Cardiac septum (tissue), 1 donor: ENCODE results near the gene C18orf54. TPM values are rescaled to one million over a fixed set of nuclear protein-coding genes. Genes with fewer than 3 reads are reported as not detected.
"Not testable (repeated sequence)": the region's sequence is repeated elsewhere in the genome, so short reads cannot be mapped to it uniquely, and the experiment has no call there.

Experiments
- DNase-seq: peaks from one replicate; pipeline ENCODE4 v3.0.0-alpha.2; 2020; ENCODE audit warnings: low spot score
- intact Hi-C: fragments of 100-400 bp; cut with DNase I; formaldehyde crosslinking; loops from one replicate; pipeline ENCODE4 v1.14.0; 2022
- total RNA-seq: library from RNA; stranded (reverse); fragmentation: NEBNext Ultra II Directional; extraction: Animal tissue kit (Norgen Biotek cat#: 25700); gene quantifications from one replicate; pipeline ENCODE4 v1.2.1, GENCODE V29; 2021
- donor health status: DM: no; HTN: no; CAD: no.

The C18orf54 gene
- total RNA-seq, 1 donor from 2014 or later: 1.4 TPM

DNA sequence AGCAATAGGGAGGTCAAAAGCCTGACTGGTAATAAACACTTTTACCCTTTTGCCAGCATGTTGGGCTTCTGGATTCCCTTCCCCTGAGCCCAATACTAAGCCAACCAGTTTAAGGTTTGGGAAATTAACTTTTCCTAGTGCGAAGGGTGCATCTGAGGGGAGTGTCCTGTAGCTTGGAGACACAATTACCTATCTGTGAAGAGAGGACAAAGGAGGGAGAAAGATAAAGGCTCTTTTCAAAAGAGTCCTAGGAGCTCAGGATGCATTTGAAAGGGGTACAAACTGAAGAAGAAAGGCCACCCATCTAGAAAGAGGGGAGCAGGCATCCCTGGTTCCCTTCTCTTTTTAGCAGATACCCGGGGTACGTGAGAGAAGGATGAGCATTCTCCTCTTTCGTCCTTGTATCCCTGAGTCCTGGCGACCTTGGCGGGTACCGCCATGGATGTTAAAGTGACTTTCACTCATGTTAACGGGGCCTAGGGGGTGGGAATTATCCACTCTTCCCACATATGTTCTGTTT is 25.1 kb downstream of the C18orf54 start:
- intact Hi-C loops: no loop called here
- DNase-seq: no peak

DNA sequence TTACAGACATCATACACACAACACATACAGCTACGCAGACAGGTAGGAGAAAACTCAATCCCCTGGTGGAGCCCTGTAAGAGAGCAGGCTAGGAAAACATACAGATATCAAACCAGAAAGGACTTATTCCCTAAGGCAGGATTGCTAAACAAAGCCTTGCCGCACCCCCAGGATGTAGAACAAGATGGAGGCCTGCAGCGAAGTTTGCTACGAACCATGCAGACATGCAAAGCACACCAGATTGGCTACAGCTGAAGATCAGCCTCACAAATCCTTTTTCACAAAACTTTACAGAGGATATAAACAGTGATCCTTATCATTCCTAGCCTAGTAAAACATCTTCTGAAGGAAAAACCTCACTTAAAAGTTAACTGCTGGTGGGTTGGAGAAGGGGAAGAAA is 28.3 kb downstream of the C18orf54 start:
- intact Hi-C loops: no loop called here
- no peak for DNase-seq

DNA sequence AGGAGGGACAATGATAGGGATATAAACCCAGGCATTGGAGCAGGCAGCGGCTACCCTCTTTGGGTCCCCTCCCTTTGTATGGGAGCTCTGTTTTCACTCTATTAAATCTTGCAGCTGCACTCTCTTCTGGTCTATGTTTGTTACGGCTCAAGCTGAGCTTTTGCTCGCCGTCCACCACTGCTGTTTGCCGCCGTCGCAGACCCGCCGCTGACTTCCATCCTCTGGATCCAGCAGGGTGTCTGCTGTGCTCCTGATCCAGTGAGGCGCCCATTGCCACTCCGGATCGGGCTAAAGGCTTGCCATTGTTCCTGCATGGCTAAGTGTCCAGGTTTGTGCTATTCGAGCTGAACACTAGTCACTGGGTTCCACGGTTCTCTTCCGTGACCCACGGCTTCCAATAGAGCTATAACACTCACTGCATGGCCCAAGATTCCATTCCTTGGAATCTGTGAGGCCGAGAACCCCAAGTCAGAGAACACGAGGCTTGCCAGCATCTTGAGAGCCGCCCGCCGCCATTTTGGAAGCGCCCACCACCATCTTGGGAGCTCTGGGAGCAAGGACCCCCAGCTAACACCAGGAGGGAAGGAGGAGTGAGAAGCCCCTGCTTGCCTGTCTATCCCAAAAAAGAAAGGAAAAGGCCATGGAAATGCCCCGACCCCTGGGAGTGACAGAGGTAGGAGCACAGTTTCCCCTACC is 29.2 kb downstream of the C18orf54 start:
- DNase-seq, intact Hi-C loops: not testable (repeated sequence)

DNA sequence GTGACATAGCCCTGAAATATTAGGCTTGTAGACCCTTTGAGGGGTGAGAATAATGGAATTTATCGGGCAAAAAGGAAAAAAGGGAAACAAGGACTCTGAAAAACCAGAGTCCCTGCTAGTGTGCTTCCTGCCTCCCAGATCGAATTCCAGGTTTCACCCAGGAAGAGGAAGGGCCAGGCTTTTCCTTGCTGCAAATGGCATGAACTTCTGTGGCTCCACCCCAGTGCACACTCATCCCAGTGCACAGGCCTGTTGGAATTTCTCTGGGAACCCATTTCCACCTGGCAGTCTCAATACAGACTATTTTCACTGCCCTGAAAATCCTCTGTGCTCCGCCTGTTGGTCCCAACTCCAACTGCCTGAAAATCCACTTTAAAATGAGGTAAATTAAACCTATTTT is 29.9 kb downstream of the C18orf54 start:
- DNase-seq: no peak
- intact Hi-C loops: no loop called here

DNA sequence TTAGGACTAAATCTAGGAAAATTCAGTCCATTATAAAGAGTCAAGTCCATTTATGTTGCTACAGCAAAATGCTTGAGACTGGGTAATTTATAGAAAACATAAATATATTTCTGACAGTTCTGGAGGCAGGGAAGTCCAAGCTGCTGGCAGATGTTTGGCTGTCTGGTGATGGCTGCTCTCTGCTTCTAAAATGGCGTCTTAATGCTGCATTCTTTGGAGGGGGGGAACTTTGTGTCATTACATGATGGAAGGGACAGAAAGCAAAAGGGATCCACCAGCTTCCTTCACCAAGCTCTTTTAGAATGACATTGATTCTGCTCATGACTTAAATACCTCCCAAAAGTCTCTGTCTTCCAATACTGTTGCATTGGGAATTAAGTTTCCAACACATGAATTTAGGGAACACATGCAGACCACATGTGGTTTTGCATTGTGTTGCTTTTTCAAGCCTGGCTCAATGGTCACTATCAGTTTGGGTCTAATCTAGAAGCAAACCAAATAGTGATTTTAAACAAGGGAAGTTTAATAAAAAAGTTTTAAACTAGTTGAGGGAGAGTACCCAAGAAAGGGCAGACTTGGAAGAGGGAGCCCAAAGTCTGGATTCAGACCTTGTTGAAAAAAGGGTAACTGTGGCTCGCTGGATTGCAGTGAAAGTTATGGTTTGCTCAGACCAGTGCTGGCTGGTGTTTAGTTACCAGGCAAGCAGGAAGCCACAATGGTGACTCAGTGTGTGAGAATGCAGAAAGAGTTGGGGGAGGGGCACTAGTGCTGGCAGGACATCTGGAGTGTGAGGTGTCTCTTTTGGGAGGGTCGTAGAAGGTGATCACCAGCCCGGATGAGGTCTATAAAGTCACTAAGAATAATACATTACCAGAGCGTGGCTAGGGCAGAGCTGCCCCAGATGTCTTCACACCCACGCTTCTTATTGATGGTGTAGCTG is 30.8 kb downstream of the C18orf54 start:
- intact Hi-C loops: no loop called here

DNA sequence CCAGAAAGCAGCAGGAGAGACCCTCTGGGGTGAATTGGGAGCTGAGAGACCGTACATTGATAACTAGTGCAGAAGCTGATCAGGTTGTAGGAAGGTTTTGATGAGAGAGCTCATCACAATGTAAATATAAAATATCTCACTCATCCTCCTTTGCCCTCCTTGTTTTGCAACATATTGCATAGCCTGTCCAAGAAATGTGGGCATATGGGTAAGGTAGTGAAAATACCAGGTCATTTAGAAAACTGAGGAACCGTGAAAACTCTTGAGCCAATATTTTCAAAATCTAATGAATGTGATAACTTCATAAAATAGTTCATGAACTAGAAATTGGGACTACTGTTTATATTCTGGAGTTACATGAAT is 31.4 kb downstream of the C18orf54 start:
- no peak for DNase-seq
- intact Hi-C loops: no loop called here

More for the DNA sequence above, 30.8 kb downstream of the C18orf54 start:
- DNase-seq: no peak

- intact Hi-C loops: loop anchor here (10.0 kb wide), 1 partner anchor 284 kb away; no protein-coding TSS in a partner anchor
- DNase-seq: no peak
Observed at GRCh38 chr18:54390838-54391237, 33.1 kb downstream of the C18orf54 start.

- intact Hi-C loops: loop anchor here (10.0 kb wide), 1 partner anchor 282 kb away; no protein-coding TSS in a partner anchor
Observed at GRCh38 chr18:54392543-54393023, 34.9 kb downstream of the C18orf54 start.

DNA sequence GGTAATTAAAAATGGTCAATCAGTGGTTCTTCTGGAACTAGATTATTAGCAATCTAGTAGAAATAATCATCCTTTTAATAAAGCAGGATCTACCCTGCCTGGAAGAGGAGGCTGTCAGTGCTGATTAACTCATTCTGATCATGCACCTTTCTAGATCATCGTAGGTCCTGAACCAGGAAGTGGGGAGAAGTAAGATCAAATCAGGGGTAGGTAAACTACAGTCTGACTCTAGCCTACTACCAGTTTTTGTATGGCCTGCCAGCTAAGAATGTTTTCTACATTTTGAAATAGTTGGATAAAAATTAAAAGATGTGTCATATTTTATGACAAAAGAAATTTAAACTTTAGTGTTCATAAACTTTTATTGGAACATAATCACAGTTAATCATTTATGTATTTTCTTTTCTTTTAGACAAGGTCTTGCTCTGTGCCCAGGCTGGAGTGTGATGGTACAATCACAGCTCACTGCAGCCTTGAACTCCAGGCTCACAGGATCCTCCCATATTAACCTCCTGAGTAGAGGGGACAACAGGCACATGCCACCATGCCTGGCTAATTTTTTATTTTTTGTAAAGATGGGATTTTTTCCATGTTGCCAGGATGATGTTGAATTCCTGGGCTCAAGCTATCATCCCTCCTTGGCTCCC is 36.1 kb downstream of the C18orf54 start:
- intact Hi-C loops: loop anchor here (10.0 kb wide), 1 partner anchor 281 kb away; no protein-coding TSS in a partner anchor

More at GRCh38 chr18:54392543-54393023, 34.9 kb downstream of the C18orf54 start:
- no peak for DNase-seq

GRCh38 chr18:54396760-54397159 is 39.1 kb downstream of the C18orf54 start:
- DNase-seq: no peak
- intact Hi-C loops: loop anchor here (10.0 kb wide), 1 partner anchor 278 kb away; no protein-coding TSS in a partner anchor

More for the DNA sequence above, 36.1 kb downstream of the C18orf54 start:
- DNase-seq: no peak

DNA sequence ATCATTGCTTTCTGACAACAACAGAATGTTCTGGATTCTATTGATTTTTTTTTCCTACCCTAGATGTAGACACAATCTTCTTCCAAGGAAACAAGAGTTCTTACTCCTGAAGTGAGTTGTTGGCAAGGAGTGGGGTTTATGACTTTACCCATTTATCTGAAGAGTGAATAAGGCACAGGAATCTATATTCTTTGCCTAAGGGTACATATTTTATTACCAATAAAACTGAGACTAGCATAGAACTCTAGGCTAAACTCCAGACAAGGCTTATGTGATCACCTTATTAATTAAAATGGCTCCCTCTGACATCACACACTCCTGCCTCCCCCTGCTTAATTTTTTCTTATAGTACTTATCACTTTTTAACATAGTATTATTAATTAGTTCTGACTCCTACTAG is 47.6 kb downstream of the C18orf54 start:
- DNase-seq: no peak

DNA sequence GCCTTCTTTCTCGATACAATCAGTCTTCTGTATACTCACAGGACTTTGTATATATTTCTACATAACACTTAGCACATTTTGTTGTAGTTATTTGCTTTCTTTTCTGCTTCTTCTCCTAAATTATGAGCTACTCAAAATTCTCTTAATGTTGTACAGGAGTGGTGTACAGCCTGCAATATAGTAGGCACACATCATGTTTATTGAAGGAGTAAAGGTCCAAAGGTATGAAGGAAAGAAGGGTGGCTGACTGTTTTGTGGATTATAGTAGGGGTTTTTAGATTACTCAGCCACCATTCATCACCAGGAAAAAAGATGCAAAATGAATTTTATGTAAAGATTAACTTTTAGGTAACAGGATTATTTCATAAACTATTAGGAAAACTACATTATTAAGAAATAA is 54.1 kb downstream of the C18orf54 start:
- intact Hi-C loops: no loop called here
- no peak for DNase-seq

More for the DNA sequence above, 47.6 kb downstream of the C18orf54 start:
- intact Hi-C loops: no loop called here

DNA sequence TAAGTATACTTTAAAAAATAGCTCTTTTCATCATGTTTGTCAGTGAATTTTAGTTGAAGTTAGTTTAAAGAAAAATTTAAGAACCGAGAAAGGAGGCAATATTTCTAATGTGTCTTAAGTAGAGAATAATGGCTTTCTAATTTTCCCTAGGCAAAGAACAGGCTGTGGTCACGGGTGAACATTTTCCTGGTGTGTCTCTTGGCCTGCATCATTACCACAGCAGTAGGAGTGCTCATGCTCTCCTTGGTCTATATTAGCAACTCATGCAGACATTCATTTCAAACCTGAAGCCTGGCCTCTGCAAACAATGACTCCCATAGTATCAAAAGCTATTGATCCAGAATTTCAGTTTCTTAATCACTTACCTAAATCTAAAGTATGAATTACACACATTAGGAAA is 57.4 kb downstream of the C18orf54 start:
- intact Hi-C loops: no loop called here
- DNase-seq: no peak

- no peak for DNase-seq
- intact Hi-C loops: no loop called here
Observed at GRCh38 chr18:54416436-54416835, 58.7 kb downstream of the C18orf54 start.

DNA sequence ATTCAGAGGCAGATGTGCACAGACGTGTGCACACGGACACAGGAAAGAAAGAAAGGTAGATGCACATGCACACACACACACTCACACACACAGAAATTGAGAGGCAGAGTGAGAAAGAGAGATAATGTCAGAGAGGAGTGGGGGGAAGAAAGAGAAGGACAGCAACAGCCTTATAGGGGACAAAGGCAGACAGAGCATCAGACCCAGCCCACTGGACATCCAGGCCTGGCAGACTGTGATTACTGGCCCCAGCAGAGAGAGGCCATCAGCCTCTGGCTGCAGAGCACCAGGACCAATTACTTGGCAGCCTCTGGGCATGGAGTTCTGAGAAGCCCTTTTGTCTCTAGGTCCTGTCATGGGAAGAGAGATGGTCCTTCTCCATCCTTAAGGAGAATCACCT is 66.1 kb downstream of the C18orf54 start:
- no peak for DNase-seq
- intact Hi-C loops: no loop called here

DNA sequence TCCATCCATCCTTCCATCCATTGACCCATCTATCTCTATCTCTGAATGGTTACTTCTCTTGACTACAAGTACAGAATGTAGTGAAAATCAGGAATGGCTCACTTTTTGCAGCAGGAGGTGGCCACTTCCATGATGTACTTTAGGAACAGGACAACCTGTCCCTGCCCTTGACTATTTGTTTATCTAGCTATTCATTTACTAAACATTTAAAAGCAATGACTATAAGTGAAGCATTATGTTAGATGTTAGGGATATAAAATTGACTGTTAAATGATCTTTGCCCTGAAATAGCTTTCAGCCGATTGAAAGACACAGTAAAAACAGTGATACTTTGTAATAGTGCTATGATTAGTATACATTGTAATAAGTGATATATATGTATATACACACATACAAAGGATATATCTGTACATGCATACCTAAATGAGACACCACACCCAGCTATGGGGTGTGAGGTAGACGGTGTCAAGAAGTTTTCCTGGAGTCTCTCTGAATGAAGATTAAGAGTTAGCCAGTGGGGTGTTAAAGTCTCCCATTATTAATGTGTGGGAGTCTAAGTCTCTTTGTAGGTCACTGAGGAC is 68.5 kb downstream of the C18orf54 start:
- no peak for DNase-seq
- intact Hi-C loops: no loop called here
